Epithelial cell of proximal tubule (primary cell): Measurements from ENCODE around the gene STX3. TPM values are rescaled to one million over a fixed set of nuclear protein-coding genes. Genes with fewer than 3 reads are reported as not detected.
A peak's percentile ranks its signal among the peaks of the same experiment; 100 is the strongest.
"Not testable (repeated sequence)": the region's sequence is repeated elsewhere in the genome, so short reads cannot be mapped to it uniquely, and the experiment has no call there.

Source experiments
- DNase-seq: peaks from one replicate; pipeline ENCODE4 v3.0.0-alpha.2; 2011; ENCODE audit warnings: low read depth
- H3K4me3 ChIP-seq: 2 replicates; pipeline ENCODE4 v1.5.1; 2011; ENCODE audit warnings: low read depth, mild to moderate bottlenecking, low read length
- total RNA-seq: library from RNA; depleted of rRNA; stranded (reverse); fragments of >200 nt; gene quantifications from 2 replicates; pipeline ENCODE4 v1.2.3, GENCODE V29; 2015
- TF ChIP-seq, protein P1 (sequence below): conservative IDR thresholded peaks from 2 replicates; pipeline ENCODE4 v1.5.1; 2012; ENCODE audit warnings: low read depth, mild to moderate bottlenecking, low read length

STX3 gene
- total RNA-seq, 1 donor from 2014 or later, result 45.0 TPM

DNA sequence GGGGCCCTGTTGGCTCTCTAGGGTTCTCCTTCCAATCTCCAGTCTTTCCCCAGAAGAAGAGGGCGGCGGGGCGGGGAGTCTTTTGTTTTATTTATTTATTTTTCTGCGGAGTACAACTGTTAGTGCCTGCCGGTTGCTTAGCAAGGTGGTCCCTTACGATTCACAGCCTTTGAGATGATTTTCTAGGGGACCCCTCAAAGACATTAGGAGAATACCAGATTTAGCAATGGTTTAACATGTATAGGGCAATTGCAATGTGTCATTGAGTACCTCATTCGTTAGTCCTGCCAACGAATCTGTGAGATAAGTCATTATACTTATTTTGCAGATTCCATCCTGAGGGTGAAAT lies 55.7 kb downstream of the STX3 start:
- DNase-seq, result no peak
- peak overlapping the region; percentile 97 for H3K4me3 ChIP-seq
- TF ChIP-seq, protein P1, sequence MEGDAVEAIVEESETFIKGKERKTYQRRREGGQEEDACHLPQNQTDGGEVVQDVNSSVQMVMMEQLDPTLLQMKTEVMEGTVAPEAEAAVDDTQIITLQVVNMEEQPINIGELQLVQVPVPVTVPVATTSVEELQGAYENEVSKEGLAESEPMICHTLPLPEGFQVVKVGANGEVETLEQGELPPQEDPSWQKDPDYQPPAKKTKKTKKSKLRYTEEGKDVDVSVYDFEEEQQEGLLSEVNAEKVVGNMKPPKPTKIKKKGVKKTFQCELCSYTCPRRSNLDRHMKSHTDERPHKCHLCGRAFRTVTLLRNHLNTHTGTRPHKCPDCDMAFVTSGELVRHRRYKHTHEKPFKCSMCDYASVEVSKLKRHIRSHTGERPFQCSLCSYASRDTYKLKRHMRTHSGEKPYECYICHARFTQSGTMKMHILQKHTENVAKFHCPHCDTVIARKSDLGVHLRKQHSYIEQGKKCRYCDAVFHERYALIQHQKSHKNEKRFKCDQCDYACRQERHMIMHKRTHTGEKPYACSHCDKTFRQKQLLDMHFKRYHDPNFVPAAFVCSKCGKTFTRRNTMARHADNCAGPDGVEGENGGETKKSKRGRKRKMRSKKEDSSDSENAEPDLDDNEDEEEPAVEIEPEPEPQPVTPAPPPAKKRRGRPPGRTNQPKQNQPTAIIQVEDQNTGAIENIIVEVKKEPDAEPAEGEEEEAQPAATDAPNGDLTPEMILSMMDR, result no peak

DNA sequence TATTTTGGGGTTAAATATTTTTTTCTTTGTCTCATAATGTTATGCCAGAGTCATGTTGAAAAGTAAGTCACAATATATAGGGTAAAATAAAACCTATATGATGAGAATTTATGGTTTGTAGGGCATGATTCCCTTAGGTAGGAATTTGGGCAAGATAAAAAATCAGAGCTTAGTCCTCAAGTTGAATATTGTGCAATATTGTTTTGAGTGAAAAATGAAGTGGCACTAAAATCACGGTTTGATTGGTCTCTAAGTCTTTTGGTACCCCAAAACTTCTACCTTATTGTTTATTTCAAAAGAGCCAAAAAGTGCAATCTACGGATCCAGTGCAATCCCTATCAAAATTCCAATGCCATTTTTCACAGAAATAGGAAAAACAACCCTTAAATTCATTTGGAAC lies 57.0 kb downstream of the STX3 start:
- DNase-seq, result no peak
- TF ChIP-seq, protein P1, result no peak

DNA sequence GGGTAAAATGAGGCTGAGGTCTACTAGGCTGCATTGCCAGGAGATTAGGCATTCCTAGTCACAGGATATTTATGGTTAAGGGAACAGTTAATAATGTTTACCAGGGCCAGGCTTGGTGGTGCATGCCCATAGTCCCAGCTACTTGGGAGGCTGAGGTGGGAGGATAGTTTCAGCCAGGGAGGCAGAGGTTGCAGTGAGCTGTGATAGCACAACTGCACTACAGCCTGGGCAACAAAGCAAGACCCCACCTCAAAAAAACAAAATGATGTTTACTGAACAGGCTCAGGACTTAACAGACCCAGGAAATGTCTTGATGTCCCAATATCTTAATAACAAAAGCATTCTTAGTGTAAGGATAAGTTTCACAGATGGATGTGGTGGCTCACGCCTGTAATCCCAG lies 58.2 kb downstream of the STX3 start:
- no peak overlapping the region for H3K4me3 ChIP-seq
- DNase-seq, result no peak
- TF ChIP-seq, protein P1, result no peak

More for the DNA sequence above, 57.0 kb downstream of the STX3 start:
- H3K4me3 ChIP-seq, result no peak overlapping the region

DNA sequence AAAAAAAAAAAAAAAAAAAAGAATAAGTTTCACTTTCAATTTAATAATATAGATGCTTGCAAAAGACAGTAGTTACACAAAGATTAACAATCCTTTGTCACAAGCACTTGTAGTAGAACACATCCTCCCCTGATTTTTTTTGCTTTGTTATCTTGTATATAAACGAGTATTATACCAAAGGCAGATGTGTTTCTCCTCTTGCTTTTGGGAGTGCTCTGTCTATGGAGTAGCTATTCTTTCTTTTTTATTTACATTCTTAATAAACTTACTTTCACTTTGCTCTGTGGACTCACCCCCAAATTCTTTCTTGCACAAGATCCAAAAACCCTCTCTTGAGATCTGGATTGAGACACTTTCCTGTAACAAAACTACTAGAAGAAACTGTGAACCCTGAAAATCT lies 58.8 kb downstream of the STX3 start:
- H3K4me3 ChIP-seq, result no peak overlapping the region
- TF ChIP-seq, protein P1, result no peak
- no peak for DNase-seq

DNA sequence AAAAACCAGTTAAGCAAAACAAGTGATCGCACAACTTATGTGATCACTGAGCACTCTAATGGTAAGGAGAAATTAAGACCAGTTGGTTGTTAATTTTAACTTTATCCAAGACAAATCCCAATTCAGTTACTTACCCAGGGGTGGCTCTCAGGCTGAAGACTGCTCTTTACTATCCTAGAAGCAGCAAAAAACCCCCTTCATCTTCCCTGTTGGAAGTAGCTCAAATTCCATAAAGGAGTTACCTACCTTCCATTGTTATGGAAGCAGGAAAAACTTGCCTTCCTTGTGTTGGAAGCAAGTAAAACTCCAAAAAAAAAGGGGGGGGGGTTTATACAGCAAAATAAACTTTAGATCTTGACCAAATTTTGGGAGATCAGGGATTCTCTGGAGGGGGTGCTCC lies 60.6 kb downstream of the STX3 start:
- no peak overlapping the region for H3K4me3 ChIP-seq
- no peak for DNase-seq
- TF ChIP-seq, protein P1, result no peak

DNA sequence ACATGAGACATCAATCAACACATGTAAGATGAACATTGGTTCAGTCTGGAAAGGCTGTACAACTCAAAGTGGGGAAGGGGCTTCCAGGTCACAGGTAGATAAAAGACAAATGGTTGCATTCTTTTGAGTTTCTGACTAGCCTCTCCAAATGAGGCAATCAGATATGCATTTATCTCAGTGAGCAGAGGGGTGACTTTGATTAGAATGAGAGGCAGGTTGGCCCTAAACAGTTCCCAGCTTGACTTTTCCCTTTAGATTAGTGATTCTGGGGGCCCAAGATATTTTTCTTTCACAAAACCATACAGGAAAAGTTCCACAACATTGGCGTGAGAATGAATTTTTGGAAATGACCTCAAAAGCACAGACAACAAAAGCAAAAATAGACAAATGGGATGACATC lies 61.3 kb downstream of the STX3 start:
- H3K4me3 ChIP-seq, DNase-seq: not testable (repeated sequence)

DNA sequence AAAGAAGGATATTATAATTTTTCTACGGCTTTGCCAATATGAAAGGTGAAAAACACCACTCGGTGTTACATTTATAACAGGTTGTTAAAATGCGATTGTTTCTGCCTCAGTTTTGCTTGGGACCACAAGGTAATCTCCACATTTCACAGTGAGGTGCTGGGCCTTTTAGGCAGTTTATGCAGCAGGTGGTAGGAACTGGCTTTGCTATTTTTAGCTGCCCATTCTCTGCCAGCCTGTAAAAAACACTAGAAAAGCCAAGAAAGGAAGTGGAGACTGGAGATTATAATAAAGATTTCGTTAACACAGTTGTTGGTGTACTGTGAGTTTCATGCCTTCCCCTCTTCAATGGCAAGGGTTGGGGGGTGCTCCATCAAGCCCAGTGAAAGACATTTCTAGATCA lies 63.4 kb downstream of the STX3 start:
- TF ChIP-seq, protein P1, result no peak
- no peak overlapping the region for H3K4me3 ChIP-seq
- no peak for DNase-seq
